GM15510 (cell line): ENCODE results near the gene SPATA33.

ENCODE experiments used
- POLR2A ChIP-seq: IDR thresholded peaks from 3 replicates; pipeline ENCODE4 v1.6.1; 2011; ENCODE audit warnings: borderline replicate concordance; ENCODE audit not compliant: insufficient read length; ENCODE audit errors: extremely low read depth

Gene SPATA33

DNA sequence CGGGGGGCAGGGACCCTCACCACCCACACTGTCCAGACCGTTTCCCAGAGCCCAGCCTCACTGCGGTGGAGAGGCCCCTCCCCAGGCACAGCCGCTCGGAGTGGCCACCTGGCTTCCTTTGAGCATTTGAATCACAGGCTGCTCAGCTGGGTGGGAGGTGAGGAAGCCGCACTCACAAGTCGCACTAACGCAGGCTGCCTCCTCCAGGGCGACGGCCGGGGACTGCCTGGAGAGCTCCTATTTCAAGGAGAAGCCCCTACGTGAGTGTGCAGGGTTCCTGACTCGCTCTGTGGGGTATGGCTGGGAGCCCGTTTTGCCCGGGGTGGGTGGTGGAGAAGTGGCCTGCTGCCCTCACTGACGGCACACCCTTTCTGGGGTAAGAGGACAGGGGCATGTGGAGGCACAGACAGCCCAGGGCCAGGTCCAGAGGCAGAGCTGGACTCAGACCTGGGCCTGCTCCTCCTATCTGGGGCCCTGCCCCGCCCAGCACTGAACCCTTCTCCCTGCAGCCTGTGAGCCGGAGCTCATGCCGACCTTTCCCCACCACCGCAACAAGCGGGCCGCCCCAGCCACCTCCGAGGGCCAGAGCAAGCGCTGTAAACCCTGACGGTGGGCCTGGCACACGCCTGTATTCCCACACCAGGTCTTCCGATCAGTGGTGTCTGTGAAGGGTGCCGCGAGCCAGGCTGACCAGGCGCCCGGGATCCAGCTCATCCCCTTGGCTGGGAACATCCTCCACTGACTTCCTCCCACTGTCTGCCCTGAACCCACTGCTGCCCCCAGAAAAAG is 37.6 kb downstream of the SPATA33 start:
- TF ChIP-seq POLR2A = no peak

DNA sequence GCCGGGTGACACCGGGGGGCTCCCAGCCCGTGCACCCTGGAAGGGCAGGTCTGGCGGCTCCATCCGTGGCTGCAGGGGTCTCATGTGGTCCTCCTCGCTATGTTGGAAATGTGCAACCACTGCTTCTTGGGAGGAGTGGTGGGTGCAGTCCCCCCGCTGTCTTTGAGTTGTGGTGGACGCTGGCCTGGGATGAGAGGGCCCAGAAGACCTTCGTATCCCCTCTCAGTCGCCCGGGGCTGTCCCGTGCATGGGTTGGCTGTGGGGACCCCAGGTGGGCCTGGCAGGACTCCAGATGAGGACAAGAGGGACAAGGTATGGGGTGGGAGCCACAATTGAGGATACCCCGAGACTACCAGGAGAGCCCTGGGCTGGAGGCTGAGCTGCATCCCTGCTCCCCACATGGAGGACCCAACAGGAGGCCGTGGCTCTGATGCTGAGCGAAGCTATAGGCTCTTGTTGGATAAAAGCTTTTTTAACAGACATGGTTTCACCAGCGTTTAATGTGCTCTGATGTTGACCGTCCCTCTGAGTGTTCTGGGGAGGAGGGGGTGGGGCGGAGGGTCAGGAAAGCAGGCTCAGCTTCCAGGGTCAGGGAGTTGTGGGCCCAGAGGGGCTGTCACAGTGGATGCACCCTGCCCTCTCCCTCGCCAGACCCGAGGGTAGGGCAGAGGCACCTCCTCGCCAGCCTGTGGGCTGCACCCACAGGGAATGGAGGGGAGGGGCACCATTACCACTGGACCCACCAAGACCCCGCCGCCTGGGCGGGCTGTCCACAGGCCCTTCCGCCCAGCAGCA is 38.4 kb downstream of the SPATA33 start:
- no peak for TF ChIP-seq POLR2A

DNA sequence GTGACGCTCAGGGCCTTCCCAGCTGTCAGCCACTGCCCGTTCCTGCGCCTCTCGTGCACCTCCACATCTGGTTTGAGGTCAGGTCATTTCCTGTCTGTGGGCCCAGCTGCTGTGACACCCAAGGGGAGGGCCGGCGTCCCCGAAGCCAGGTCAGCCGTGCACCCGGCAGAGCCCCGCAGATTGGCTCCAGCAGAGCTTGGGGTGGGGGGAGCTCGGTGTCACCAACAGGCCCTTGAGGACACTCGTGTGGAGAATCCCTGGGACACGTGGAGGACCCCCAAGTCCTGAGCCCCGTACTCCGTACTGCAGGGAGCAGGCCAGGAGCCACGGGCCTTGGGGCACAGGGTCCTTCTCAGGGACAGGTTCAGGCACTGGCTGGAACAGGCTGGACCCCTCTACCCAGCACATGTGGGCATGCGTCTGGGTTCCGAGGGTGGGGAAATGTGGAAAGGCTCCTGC is 39.1 kb downstream of the SPATA33 start:
- no peak for TF ChIP-seq POLR2A

DNA sequence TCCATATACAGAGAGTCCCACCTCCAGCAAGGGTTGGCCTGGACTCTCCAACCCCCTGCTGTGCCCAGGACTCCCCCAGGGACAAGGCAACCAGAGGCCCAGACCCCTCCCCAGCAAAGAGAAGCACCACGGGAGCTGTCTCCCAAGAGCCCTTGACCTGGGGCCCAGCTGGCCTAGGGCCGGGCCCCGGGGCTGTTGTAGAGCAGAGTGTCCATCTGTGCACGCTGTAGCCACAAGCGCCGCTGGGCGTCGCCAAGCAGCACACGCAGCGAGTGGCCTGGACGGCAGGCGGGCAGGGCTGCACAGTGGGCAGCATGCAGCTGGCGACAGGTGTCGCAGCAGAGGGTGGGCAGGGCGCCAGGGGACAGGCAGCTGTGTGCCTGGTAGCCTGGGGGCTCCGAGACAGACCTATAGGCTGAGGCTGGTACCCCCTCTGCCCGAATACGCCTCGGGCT is 39.6 kb downstream of the SPATA33 start:
- no peak for TF ChIP-seq POLR2A

DNA sequence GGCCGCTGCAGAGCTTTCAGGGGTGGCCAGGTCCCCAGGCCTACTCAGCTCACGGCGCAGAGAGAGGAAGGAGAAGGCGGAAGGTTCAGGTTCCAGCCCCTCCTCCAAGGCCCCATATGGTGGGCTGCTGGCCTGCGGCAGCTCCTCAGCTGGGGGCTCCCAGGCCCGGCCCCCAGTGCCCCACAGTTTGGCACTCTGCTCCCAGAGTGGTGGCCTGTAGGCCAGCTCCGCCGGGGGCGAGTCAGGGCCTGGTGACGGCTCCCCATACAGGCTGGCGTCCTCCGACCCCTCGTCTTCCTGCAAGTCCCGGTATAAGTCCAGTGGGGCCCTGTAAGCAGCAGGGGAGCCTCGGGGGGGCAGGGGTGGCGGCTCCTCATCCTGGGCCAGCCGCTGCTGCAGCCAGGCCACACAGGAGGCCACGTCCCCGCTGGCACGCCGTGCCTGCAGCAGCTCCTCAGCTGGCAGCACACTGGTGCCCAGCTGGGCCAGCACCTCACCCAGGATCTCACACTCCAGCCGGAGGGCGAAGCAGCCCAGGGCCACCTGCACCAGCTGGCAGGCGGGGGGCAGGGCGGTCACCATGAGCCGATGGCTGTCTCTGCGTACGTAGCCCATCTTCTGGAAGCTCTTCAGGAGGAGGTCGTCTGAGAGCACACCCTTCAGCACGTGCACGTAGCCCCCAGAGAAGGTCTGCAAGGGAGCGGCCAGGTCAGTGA is 40.1 kb downstream of the SPATA33 start:
- TF ChIP-seq POLR2A = no peak

DNA sequence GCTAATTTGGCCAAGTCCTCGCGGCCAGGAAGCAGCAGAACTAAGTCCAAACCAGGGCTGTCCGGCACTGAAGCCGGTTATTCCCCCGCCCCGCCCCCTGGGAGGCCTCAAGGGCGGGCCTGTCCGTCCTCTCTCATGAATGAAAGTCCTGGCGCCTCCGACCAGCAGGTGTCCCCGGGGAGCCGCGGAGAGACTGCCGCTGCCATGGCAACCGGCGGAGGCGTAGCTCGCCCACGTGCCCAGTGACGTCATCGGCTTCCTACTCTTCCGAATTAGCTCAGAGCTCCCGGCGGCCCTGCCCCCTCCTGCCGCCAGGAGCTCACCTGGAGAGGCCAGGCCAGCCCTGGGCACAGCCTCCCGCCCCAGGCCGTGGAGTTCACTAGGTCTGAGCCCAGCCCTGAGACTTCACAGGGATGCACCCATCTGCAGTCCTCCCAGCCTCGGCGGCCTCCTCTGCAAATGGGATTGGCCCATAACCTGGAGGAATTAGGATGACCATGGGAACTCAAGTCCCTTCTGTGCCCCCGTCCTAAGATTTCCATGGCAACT is 42.5 kb downstream of the SPATA33 start:
- peak; percentile 31 for TF ChIP-seq POLR2A

DNA sequence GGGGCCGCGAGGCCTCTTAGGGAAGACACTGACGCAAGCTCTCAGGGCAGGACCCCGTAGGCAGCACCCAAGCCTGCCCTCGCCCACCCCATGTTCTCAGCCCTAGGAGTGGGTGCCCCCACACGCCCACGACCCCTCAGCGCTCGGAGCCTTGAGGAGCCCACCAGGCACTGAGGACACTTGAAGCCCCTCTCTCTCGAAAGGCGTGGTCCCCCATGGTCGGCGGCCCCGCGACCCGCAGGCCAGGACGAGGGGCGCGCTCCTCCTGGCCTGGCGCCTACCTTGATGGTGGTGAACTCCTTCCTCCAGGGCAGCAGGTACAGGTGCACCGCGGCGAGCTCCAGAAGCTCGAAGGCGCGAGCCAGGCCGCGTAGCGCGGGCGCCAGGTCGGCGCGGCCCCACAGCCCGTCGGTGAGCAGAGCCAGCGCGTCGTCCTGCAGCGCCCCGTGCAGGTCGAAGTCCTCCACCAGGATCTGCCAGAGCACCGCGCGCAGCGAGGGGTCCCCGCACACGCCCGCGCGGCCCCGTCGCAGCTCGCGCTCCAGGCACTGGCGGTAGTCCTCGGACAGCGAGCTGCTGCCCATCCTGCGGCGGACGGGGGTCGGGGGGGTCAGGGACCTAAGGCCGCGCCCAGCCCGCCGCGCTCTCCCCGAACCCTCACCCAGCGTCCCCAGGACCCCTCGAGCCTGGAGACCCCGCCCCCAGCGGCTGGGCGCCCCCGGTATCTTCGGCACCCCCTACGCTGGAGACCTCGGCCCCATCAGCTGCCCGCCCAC is 43.2 kb downstream of the SPATA33 start:
- TF ChIP-seq POLR2A = no peak

DNA sequence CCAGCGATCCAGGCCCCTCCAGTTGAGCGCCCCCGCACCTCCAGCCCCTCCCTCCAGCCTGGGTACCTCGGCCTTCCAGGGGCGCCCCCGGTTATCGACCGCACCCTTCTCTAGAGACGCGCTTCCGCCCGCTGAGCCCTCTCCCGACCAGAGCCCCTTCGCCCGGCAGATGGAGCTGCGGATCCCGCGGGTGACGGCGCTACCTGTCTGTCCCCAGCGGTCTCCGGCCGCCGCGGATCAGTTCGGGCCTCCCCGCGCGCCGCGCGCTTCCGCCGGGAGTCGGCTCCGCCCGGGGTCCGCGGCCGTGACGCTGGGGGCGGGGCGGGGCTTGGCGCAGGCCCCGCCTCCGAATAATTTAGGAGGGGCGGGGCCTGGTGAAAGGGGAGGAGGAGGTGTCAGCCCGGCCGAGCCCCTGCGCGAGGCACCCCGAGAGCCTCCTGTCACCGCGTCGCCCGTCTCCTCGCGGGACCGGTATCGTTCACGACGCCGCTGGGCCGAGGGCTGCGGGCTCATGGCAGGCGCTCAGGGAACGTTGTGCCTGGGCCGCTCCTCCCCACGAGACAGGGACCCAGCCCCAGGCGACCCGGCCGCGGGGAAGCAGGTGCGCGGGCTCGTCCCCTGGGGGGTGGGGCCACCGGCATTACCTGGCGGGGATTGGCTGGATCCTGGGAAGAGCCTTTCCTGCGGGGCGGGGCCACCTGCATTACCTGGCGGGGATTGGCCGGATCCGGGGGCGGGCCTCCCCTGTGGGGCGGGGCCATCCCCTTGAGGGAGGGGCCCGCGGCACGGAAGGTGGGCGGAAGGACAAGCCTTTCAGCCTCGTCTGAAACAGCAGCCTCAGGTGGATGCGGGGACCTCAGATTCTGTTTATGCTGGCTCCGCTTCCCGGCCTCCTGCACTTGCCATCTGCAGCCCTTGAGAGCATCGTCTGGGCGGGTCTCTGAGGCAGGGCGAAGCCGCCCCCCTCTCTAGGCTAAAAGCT is 44.1 kb downstream of the SPATA33 start, which contains the start of gene SPATA2L:
SPATA2L (minus strand) TSS at position 281 of the 982 bp plus-strand sequence. CDS start 473 bp downstream, outside the sequence.
- TF ChIP-seq POLR2A = peak; percentile 70

DNA sequence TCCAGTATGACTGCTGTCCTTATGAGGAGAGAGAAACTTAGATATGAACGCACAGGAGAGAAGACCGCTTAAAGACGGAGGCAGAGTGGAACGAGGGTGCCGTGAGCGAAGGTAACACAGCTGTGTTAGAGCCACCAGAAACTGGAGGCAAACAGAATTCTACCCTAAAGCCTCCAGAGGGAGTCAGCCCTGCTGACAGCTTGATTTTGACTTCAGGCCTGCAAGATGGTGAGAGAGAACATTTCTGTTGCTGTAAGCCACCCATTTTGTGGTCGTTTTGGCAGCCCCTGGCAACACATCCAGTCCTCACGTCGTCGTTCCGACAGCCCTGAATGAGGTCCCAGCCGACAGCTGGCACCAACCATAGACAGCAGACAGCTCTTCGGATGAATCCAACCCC is 46.6 kb downstream of the SPATA33 start:
- no peak for TF ChIP-seq POLR2A

DNA sequence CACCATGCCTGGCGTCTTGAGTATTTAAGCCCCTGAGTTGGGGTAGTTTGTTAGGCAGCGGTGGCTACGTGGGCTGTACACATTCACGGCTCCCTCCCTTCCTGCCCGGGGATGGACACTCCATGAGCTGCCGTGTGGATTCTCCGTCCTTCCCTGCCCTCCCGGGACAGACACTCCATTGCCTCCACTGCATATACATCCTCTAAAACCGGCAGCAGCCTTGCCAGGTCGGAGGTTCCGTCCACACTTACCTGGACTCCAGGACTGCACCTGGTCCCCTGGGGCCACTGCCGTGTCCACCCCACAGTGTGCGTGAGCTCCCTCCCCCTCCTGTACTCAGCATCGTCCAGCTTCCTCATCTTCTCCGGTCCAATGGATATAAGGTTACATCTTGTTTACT is 47.4 kb downstream of the SPATA33 start:
- no peak for TF ChIP-seq POLR2A

DNA sequence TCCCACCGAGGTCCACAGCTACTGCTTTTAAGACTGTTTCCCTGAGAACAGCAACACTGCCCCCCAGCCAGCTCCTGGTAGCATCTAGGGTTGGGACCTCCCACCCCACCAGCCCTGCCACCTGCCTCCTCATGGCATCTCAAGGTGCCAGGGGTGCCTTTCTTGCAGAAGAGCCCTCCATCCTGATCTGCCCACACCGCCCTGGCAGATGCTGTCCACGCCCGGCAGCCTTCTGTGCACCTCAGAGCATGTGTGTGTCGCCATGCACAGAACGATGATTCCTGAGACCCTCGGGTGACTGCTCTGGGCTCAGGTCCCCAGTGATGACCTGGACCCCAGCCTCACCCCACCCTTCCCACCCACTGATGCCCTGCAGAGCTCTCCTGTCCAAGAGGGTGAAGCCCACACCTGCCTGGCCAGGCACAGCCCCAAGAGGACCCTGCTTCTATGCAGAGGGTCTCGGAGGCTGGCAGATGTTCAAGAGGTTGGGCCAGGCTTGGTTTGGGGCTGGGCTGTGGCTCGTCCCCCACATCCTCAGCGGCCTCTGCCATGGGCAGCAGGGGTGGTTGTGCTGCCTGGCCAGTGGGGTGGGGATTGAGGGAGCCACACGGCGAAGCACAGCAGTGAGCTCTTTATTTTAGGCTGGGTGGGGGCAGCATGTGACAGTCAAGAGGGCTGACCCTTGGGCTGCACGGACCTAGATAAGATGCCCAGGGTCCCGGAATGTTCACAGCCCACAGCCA is 49.1 kb downstream of the SPATA33 start:
- no peak for TF ChIP-seq POLR2A

DNA sequence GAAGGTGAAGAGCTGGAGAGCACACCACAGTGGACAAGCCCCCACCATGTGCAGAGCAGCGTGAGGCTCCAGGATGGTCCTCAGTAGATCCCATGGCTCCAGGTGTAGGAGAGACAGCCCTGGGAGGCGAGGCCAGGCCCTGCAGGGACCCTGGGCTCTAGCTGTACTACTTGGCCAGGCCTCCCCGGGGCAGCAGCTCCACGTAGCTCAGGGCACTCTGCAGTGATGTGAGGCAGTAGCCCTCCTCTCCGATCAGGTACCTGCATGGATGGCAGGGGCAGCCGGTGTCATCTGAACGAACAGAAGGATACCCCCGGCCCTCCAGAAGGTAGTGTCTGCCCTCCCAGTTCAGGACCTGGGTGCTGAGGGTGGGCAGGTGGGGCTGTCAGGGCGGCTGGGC is 50.1 kb downstream of the SPATA33 start:
- TF ChIP-seq POLR2A = no peak
